ENCODE data around the gene RGS3. TPM values are rescaled to one million over a fixed set of nuclear protein-coding genes. Genes with fewer than 3 reads are reported as not detected.
A peak's percentile ranks its signal among the peaks of the same experiment; 100 is the strongest.

Gene RGS3
- total and polyA plus RNA-seq, 2 donors (not counting 3 experiments of a cell fraction or from before 2014, with no cell fraction given) = 356 to 416 TPM

DNA sequence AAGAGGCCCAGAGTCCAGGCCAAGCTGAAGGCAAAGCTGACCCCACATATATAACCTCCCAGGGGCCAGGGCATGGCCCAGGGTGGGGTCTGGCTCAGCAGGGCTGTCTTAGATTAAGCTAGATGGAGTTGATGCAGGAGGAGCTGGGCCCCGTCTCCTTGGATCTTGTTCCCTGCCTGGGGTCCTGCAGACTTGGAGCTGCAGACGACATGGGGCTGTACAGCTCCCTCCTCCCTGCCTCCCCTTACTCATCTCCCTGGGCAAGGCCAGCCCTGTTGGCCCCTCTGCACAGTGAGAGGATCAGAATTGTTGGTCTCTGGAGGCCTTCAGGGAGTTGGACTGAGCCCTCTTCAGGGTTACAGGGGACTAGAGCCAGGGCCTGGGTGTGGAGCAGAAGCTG lies 134.9 kb downstream of the RGS3 start:
- Histone ChIP-seq H3K9me3 (replicated peaks; ENCODE audit: control insufficient read depth, insufficient read depth, low read length) (no peaks in the 10 kb centered on the region), H3K27me3 (ENCODE audit: control insufficient read depth in 2 of 2, insufficient read depth in 2 of 2, low read length in 2 of 2) (no peaks in the 10 kb centered on the region), H3K36me3 (ENCODE audit: control insufficient read depth in 2 of 2, extremely low read depth in 1 of 2, insufficient read depth in 2 of 2, low read length in 2 of 2) (peaks cover 24 to 29% of the 10 kb centered on the region in 2 experiments), H3K4me3 (replicated peaks in 1 of 3; ENCODE audit: insufficient read depth in 1 of 3, low read depth in 1 of 3, low read length in 3 of 3) (peak overlapping the region in 1 of 3 experiments; percentile 93), H3K9ac (replicated peaks; ENCODE audit: extremely low read depth, insufficient read depth, low read length) (peak overlapping the region; percentile 50), H2AFZ (ENCODE audit: low read depth, low read length) (no peak overlapping the region), H3K27ac (ENCODE audit: insufficient read depth, low read depth, low read length) (peak overlapping the region; percentile 90), H4K20me1 (replicated peaks; ENCODE audit: control insufficient read depth, extremely low read depth, insufficient read depth, low read length) (no peaks in the 10 kb centered on the region), H3K79me2 (ENCODE audit: control insufficient read depth, insufficient read depth, low read length) (peaks cover 44% of the 10 kb centered on the region), H3K4me1 (ENCODE audit: control insufficient read depth, extremely low read depth, insufficient read depth, low read length) (peaks cover 68% of the 10 kb centered on the region), H3K9me1 (replicated peaks; ENCODE audit: control insufficient read depth, extremely low read depth, insufficient read depth, low read length) (no peaks in the 10 kb centered on the region), H3K4me2 (ENCODE audit: insufficient read depth, low read length) (peak overlapping the region; percentile 63)
- CTCF ChIA-PET = interaction anchor here (0.9 to 18.1 kb wide), 3 partner anchors 22 to 59 kb away, joined by 3 to 1173 read pairs (median 5); no protein-coding TSS in a partner anchor
- POLR2A ChIA-PET = interaction anchor here (2.4 to 7.5 kb wide), 4 partner anchors 11 to 57 kb away, joined by 6 to 75 read pairs (median 27); no protein-coding TSS in a partner anchor
- no TSS peak for BruUV-seq (replicated peaks)
- TF ChIP-seq MYC (IDR thresholded peaks at IDR 0.05; ENCODE audit: low read depth, low read length) (no peak), POLR2AphosphoS5 (IDR thresholded peaks at IDR 0.05; ENCODE audit: insufficient read depth, low read depth, low read length) (peak; percentile 11), POLR2A (IDR thresholded peaks at IDR 0.05; ENCODE audit: low read depth, low read length) (no peak), EZH2 (IDR thresholded peaks at IDR 0.05; ENCODE audit: borderline replicate concordance, low read depth, low read length, severe bottlenecking) (no peak)
- no peak for DNase-seq (ENCODE audit: low read depth, low spot score)
- FAIRE-seq = peak; percentile 38
- dilution Hi-C loops (cut with MboI; ENCODE audit: extremely low pct_ligation_motif_present, low sequenced_read_pairs) = loop anchor here (10.0 kb wide), 1 partner anchor 56 kb away; no protein-coding TSS in a partner anchor
- intact Hi-C loops (cut with micrococcal nuclease) = no loop called here

GRCh38 chr9:113598883-113599282 lies 135.4 kb downstream of the RGS3 start:
- Histone ChIP-seq H3K9me3 (replicated peaks; ENCODE audit: control insufficient read depth, insufficient read depth, low read length) (no peaks in the 10 kb centered on the region), H3K9ac (replicated peaks; ENCODE audit: extremely low read depth, insufficient read depth, low read length) (peak overlapping the region; percentile 50), H3K36me3 (ENCODE audit: control insufficient read depth in 2 of 2, extremely low read depth in 1 of 2, insufficient read depth in 2 of 2, low read length in 2 of 2) (peaks cover 24 to 29% of the 10 kb centered on the region in 2 experiments), H3K27me3 (ENCODE audit: control insufficient read depth in 2 of 2, insufficient read depth in 2 of 2, low read length in 2 of 2) (no peaks in the 10 kb centered on the region), H3K4me3 (replicated peaks in 1 of 3; ENCODE audit: insufficient read depth in 1 of 3, low read depth in 1 of 3, low read length in 3 of 3) (no peak overlapping the region), H3K4me2 (ENCODE audit: insufficient read depth, low read length) (no peak overlapping the region), H3K79me2 (ENCODE audit: control insufficient read depth, insufficient read depth, low read length) (peaks cover 44% of the 10 kb centered on the region), H3K4me1 (ENCODE audit: control insufficient read depth, extremely low read depth, insufficient read depth, low read length) (peaks cover 65% of the 10 kb centered on the region), H3K9me1 (replicated peaks; ENCODE audit: control insufficient read depth, extremely low read depth, insufficient read depth, low read length) (no peaks in the 10 kb centered on the region), H3K27ac (ENCODE audit: insufficient read depth, low read depth, low read length) (peak overlapping the region; percentile 90), H2AFZ (ENCODE audit: low read depth, low read length) (no peak overlapping the region), H4K20me1 (replicated peaks; ENCODE audit: control insufficient read depth, extremely low read depth, insufficient read depth, low read length) (no peaks in the 10 kb centered on the region)
- no peak for FAIRE-seq
- dilution Hi-C loops (cut with MboI; ENCODE audit: extremely low pct_ligation_motif_present, low sequenced_read_pairs) (loop anchor here (10.0 kb wide), 1 partner anchor 56 kb away; no protein-coding TSS in a partner anchor), intact Hi-C loops (cut with micrococcal nuclease) (loop anchor here (1.0 kb wide), 1 partner anchor 35 kb away; no protein-coding TSS in a partner anchor)
- no TSS peak for BruUV-seq (replicated peaks)
- ChIA-PET CTCF (interaction anchor here (0.9 to 18.1 kb wide), 3 partner anchors 22 to 59 kb away, joined by 3 to 1173 read pairs (median 5); no protein-coding TSS in a partner anchor), POLR2A (interaction anchor here (2.4 to 7.5 kb wide), 4 partner anchors 10 to 57 kb away, joined by 6 to 75 read pairs (median 27); no protein-coding TSS in a partner anchor)
- no peak for DNase-seq (ENCODE audit: low read depth, low spot score)
- TF ChIP-seq EZH2 (IDR thresholded peaks at IDR 0.05; ENCODE audit: borderline replicate concordance, low read depth, low read length, severe bottlenecking) = no peak
- TF ChIP-seq FOS (IDR thresholded peaks at IDR 0.05; ENCODE audit: borderline replicate concordance, insufficient read depth, low read length) = no peak
- TF ChIP-seq CTCF (IDR thresholded peaks at IDR 0.05; ENCODE audit: extremely low read depth in 1 of 2, insufficient read depth in 1 of 2, low read depth in 1 of 2, low read length in 2 of 2) = no peak
- no peak for TF ChIP-seq MYC (IDR thresholded peaks at IDR 0.05; ENCODE audit: low read depth, low read length)
- TF ChIP-seq POLR2AphosphoS5 (IDR thresholded peaks at IDR 0.05; ENCODE audit: insufficient read depth, low read depth, low read length) = no peak
- TF ChIP-seq, protein P1, sequence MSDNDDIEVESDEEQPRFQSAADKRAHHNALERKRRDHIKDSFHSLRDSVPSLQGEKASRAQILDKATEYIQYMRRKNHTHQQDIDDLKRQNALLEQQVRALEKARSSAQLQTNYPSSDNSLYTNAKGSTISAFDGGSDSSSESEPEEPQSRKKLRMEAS (IDR thresholded peaks at IDR 0.05; ENCODE audit: insufficient read depth, insufficient read length) = no peak
